MCF 10A (cell line): ENCODE measurements around the gene HOXA3. TPM values are rescaled to one million over a fixed set of nuclear protein-coding genes. Genes with fewer than 3 reads are reported as not detected.

ENCODE experiments used
- BruUV-seq: library from RNA; stranded (reverse); fragments of 400-500 nt; replicated peaks from 2 replicates; lab custom pipeline; 2021; lab: Mats Ljungman, UMichigan
- CTCF ChIA-PET: fragments of 300-600 bp; sonication (Branson Sonifier 250); formaldehyde crosslinking; extraction: SDS; loops from one replicate; lab custom pipeline; 2021; ENCODE audit warnings: antibody characterized with exemption, inconsistent platforms; lab: Yijun Ruan, JAX
- POLR2A ChIA-PET: fragments of 300-600, 350-650 bp; sonication (Branson Sonifier 250); formaldehyde crosslinking; extraction: SDS; loops from one replicate; lab custom pipeline; 2020; ENCODE audit warnings: antibody characterized with exemption, inconsistent platforms; lab: Yijun Ruan, JAX
- DNase-seq: peaks from one replicate; pipeline ENCODE4 v3.0.0-alpha.2; 2018; ENCODE audit not compliant: unreplicated experiment
- H3K27ac Mint-ChIP-seq: one replicate; pipeline ENCODE4 v1.8.0; 2022; ENCODE audit warnings: mild to moderate bottlenecking, low read depth, mixed read lengths; ENCODE audit not compliant: unreplicated experiment
- H3K27me3 Mint-ChIP-seq: one replicate; pipeline ENCODE4 v1.8.0; 2022; ENCODE audit warnings: mixed read lengths; ENCODE audit not compliant: insufficient read depth, unreplicated experiment
- H3K36me3 Mint-ChIP-seq: one replicate; pipeline ENCODE4 v1.8.0; 2022; ENCODE audit warnings: mild to moderate bottlenecking, moderate library complexity, mixed read lengths; ENCODE audit not compliant: insufficient read depth, unreplicated experiment
- H3K4me1 Mint-ChIP-seq: one replicate; pipeline ENCODE4 v1.8.0; 2022; ENCODE audit warnings: mixed read lengths; ENCODE audit not compliant: insufficient read depth, unreplicated experiment
- H3K4me3 Mint-ChIP-seq: one replicate; pipeline ENCODE4 v1.8.0; 2022; ENCODE audit warnings: mild to moderate bottlenecking, moderate library complexity, mixed read lengths; ENCODE audit not compliant: unreplicated experiment
- H3K9me3 Mint-ChIP-seq: one replicate; pipeline ENCODE4 v1.8.0; 2022; ENCODE audit warnings: mixed read lengths; ENCODE audit not compliant: unreplicated experiment
- intact Hi-C: fragments of 100-400 bp; cut with micrococcal nuclease; formaldehyde crosslinking; loops from 2 replicates; pipeline ENCODE4 v1.14.1; 2022
- total RNA-seq: library from RNA; stranded (reverse); gene quantifications from 2 replicates; pipeline ENCODE4 v1.2.3, GENCODE V29; 2022
- TF ChIP-seq, protein P1 (sequence below): fragments of 200-600 bp; IDR thresholded peaks from one replicate; pipeline ENCODE4 v1.8.0; 2022; ENCODE audit warnings: antibody characterized with exemption, mild to moderate bottlenecking; ENCODE audit not compliant: unreplicated experiment

Gene HOXA3
- total RNA-seq, 1 experiment from 2014 or later = 8.2 TPM

DNA sequence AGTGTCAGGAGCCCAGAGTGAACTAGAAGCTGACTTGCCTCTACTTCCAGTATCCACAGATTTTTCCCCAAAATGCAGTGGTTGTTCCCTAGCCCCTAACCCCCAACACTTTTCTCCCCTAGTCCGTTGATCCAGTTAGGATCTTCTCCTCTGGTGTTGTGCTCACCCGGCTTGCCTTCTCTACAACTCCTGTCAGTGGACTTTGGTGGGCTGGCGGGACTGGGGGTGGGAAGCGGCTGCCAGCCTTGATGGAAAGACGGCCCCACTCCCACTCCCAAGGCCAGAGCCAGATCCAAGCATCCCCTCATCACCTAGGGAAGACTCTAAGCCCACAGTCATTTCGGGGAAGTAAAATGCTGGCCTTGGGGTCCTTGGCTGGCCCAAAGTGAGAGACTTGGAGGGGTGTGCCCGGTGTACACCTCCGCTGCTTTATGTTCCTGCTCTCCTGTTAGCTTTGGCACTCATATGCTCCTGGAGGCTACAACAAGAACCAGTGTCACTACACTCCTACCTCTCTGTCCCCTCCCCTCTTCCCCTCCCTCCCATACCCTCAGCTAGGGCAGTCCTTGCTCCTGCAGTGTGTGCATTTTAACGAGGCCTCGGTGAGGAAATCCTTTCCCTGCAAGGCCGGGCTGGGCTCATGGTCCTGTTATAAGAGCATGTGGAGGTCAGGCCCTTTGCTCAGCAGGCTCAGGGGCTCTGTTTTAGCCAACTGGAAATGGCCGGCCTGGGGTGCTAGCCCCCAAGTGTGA, 22.7 kb upstream of the HOXA3 start:
- Mint-ChIP-seq H3K9me3 (no peaks in the 10 kb centered on the region), H3K4me3 (peak overlapping the region; percentile 59), H3K4me1 (peaks cover 12% of the 10 kb centered on the region), H3K27ac (no peak overlapping the region), H3K27me3 (no peaks in the 10 kb centered on the region), H3K36me3 (peaks cover 11% of the 10 kb centered on the region)
- CTCF ChIA-PET = interaction anchor here (1.3 kb wide), 1 partner anchor 400 kb away, joined by 3 read pairs; no protein-coding TSS in a partner anchor
- TF ChIP-seq, protein P1, sequence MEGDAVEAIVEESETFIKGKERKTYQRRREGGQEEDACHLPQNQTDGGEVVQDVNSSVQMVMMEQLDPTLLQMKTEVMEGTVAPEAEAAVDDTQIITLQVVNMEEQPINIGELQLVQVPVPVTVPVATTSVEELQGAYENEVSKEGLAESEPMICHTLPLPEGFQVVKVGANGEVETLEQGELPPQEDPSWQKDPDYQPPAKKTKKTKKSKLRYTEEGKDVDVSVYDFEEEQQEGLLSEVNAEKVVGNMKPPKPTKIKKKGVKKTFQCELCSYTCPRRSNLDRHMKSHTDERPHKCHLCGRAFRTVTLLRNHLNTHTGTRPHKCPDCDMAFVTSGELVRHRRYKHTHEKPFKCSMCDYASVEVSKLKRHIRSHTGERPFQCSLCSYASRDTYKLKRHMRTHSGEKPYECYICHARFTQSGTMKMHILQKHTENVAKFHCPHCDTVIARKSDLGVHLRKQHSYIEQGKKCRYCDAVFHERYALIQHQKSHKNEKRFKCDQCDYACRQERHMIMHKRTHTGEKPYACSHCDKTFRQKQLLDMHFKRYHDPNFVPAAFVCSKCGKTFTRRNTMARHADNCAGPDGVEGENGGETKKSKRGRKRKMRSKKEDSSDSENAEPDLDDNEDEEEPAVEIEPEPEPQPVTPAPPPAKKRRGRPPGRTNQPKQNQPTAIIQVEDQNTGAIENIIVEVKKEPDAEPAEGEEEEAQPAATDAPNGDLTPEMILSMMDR = no peak
- no peak for DNase-seq
- no TSS peak for BruUV-seq
- POLR2A ChIA-PET = interaction anchor here (0.5 to 1.3 kb wide), 4 partner anchors 312 to 495 kb away, joined by 3 read pairs; no protein-coding TSS in a partner anchor
- intact Hi-C loops = no loop called here

DNA sequence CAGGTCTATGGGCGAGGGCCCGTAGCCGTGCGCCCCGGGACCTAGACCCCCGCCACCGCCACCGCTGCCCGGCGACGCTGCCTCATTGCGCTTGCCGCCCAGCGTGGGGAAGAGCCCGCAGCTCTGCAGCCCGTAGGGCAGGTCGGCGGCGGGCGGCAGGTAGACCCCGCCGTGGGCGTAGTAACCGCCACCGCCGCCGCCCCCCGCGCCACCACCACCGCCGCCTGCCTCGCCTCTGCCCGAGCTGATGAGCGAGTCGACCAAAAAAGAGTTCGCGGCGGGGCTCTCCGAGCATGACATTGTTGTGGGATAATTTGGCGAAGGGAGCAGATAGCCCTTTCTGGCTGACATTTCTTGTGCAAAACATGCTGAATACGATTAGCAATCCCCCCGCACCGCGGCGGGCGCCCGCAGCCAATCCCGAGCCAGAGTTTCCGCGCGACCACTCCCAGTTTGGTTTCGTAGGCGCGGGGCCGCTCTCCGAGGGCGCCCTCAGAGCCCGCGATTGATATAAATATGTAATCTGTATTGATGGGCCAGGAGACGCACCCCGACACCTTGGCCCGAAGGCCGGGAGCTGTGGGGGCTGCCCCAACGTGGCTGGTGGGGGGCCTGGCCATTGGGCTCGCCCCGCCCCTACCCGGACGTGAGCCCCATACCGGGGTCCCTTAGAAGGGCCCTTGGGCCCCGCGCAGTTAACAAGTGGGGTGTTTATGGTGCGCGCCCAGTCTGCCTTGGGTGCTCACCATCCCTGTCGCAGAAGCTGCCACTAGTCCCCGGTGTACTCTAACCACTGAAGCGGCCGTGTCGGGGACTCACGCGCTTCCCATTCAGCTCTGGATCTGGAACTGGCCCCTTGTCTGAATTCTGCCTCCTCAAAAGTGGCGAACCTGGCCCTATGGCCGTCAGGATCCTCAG, 21.8 kb upstream of the HOXA3 start, which contains the start of gene HOXA10:
Gene HOXA10, minus strand, starts transcription at position 365 of the 918 bp plus-strand sequence. Its CDS starts 14 bp downstream, at position 351.
- Mint-ChIP-seq H3K9me3 (no peaks in the 10 kb centered on the region), H3K27ac (no peak within 1 kb of the TSS), H3K27me3 (no peaks in the 10 kb centered on the region), H3K4me1 (peaks cover 12% of the 10 kb centered on the region), H3K4me3 (peak within 1 kb of the TSS; percentile 79), H3K36me3 (peaks cover 11% of the 10 kb centered on the region)
- no peak for DNase-seq
- POLR2A ChIA-PET = interaction anchor here (0.7 to 6.3 kb wide), 10 partner anchors 12 to 495 kb away, joined by 3 to 59 read pairs (median 20); partner anchors contain the start of genes HOXA1, HOXA5 and HOXA6
- CTCF ChIA-PET = interaction anchor here (1.5 kb wide), 1 partner anchor 12 kb away, joined by 14 read pairs; no protein-coding TSS in a partner anchor
- intact Hi-C loops = no loop called here
- TF ChIP-seq, protein P1 = no peak
- no TSS peak for BruUV-seq

DNA sequence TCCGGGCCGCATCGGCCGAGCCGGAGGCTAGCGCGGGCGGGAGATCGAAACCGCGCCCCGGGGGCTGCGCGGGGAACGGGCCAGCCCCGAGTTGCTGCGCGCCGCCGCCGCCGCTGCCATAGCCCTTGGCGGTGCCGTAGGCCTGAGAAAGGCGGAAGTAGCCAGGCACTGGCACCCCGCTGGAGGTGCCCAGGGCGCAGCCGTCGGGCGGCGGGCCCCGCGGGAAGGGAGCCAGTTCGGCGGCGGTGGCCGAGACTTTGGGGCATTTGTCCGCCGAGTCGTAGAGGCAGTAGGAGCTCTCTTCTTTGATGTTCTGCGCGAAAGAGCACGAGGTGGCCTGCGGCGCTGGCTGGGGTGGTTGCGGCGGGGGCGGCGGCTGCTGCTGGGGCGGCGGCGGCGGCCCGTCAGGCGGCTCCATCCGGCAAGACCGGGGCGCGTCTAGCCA, 21.1 kb upstream of the HOXA3 start:
- Mint-ChIP-seq H3K4me1 (peaks cover 18% of the 10 kb centered on the region), H3K9me3 (no peaks in the 10 kb centered on the region), H3K4me3 (peak overlapping the region; percentile 79), H3K27ac (no peak overlapping the region), H3K36me3 (peaks cover 11% of the 10 kb centered on the region), H3K27me3 (no peaks in the 10 kb centered on the region)
- no TSS peak for BruUV-seq
- ChIA-PET CTCF (interaction anchor here (0.5 to 1.5 kb wide), 3 partner anchors 11 to 1383 kb away, joined by 3 to 14 read pairs (median 3); no protein-coding TSS in a partner anchor), POLR2A (interaction anchor here (0.5 to 6.3 kb wide), 12 partner anchors 11 to 796 kb away, joined by 3 to 59 read pairs (median 8); partner anchors contain the start of genes HOXA1, HOXA5 and HOXA6)
- TF ChIP-seq, protein P1 = no peak
- intact Hi-C loops = no loop called here
- peak; percentile 17 for DNase-seq
